Small intestine (tissue), 7 donors: ENCODE data around the gene CPNE8. TPM values are rescaled to one million over a fixed set of nuclear protein-coding genes. Genes with fewer than 3 reads are reported as not detected.

Experiments
- DNase-seq, 2 donors: peaks; one replicate each; pipeline versions ENCODE4 v3.0.0 to v3.0.0-alpha.2; 2013
- FAIRE-seq: peaks from 2 replicates; lab custom pipeline; 2012; peaks lifted over from hg19 to GRCh38; lab: Jason Lieb, UNC
- H3K27ac ChIP-seq, 3 donors: one replicate each; pipeline ENCODE4 v1.5.1; 2013; ENCODE audit warnings: low read length in 2 of 3, mild to moderate bottlenecking in 2 of 3, control low read depth in 1 of 3, inconsistent platforms in 1 of 3, low read depth in 1 of 3, moderate library complexity in 1 of 3
- H3K27me3 ChIP-seq, 3 donors: one replicate each; pipeline ENCODE4 v1.6.1; 2013; ENCODE audit warnings: low read length in 3 of 3, inconsistent platforms in 1 of 3; ENCODE audit not compliant: control insufficient read depth in 3 of 3, insufficient read depth in 3 of 3
- H3K36me3 ChIP-seq, 3 donors: one replicate each; pipeline ENCODE4 v1.6.1; 2013; ENCODE audit warnings: low read length in 3 of 3, inconsistent platforms in 1 of 3, low read depth in 1 of 3, mild to moderate bottlenecking in 1 of 3, moderate library complexity in 1 of 3; ENCODE audit not compliant: control insufficient read depth in 3 of 3, insufficient read depth in 2 of 3
- H3K4me1 ChIP-seq, 3 donors: one replicate each; pipeline ENCODE4 v1.6.1; 2013; ENCODE audit warnings: low read length in 2 of 3, inconsistent platforms in 1 of 3, low read depth in 1 of 3, mild to moderate bottlenecking in 1 of 3, moderate library complexity in 1 of 3; ENCODE audit not compliant: control insufficient read depth in 3 of 3, insufficient read depth in 2 of 3
- H3K4me3 ChIP-seq, 3 donors: one replicate each; pipeline ENCODE4 v1.5.1; 2013; ENCODE audit warnings: low read length in 3 of 3, control low read depth in 1 of 3, inconsistent platforms in 1 of 3, low read depth in 1 of 3, mild to moderate bottlenecking in 1 of 3, moderate library complexity in 1 of 3
- H3K9me3 ChIP-seq, 2 donors: one replicate each; pipeline ENCODE4 v1.6.1; 2013; ENCODE audit warnings: low read depth in 1 of 2, low read length in 1 of 2; ENCODE audit not compliant: control insufficient read depth in 2 of 2, insufficient read depth in 1 of 2
- WGBS, 3 donors: extraction: QIAGEN DNeasy Blood & Tissue Kit; methylation state at CpG; one replicate each; pipeline ENCODE4 v1.1.7; 2013; 5-methylcytosine and 5-hydroxymethylcytosine counted together
- polyA plus RNA-seq, 4 donors: library from polyadenylated mRNA; stranded (reverse) in 3 of 4; unstranded in 1 of 4; fragments of 200-250 nt in 3 of 4; fragments of 120-200 nt in 1 of 4; gene quantifications; one replicate each; pipeline versions ENCODE4 v1.2.1 to v1.2.3, GENCODE V29; 2013
- donor health status: healthy with polysubstance abuse.
- donor health status: control.
- donor health status: control.
- donor health status: Bipolar disorder and iron deficiency.
- donor health status: healthy.

Gene CPNE8
- polyA plus RNA-seq, 4 donors, result 0.22 to 8.4 (median 3.1) TPM

DNA sequence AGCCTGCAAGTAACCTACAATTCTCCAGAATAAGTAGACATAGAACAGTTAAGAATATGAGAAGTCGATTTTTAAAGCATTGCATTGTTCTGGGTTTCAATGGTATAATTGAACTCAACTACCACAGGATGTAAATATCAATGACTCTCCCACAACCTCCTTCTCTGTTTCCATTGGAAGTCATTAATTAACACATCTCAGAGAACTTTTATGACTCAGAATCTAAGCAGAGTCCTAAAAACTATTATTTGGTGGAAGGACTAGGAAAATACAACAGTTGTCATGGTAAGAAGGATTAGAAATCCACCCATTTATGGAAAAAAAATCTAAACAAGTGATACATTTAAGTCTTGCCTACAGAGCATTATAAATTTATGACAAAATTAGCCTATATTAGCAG, 21.1 kb upstream of the CPNE8 start:
- WGBS, 3 donors, result 32 to 68% (median 67%) methylated on average over 1 of the region's 1 CpG
- Histone ChIP-seq H3K36me3 (no peaks in the 10 kb centered on the region), H3K27me3 (peaks cover 0 to 2% (median 0%) of the 10 kb centered on the region in 3 donors), H3K4me3 (no peak overlapping the region), H3K27ac (no peak overlapping the region), H3K4me1 (no peaks in the 10 kb centered on the region), H3K9me3 (no peaks in the 10 kb centered on the region)
- no peak for DNase-seq
- FAIRE-seq, result no peak

DNA sequence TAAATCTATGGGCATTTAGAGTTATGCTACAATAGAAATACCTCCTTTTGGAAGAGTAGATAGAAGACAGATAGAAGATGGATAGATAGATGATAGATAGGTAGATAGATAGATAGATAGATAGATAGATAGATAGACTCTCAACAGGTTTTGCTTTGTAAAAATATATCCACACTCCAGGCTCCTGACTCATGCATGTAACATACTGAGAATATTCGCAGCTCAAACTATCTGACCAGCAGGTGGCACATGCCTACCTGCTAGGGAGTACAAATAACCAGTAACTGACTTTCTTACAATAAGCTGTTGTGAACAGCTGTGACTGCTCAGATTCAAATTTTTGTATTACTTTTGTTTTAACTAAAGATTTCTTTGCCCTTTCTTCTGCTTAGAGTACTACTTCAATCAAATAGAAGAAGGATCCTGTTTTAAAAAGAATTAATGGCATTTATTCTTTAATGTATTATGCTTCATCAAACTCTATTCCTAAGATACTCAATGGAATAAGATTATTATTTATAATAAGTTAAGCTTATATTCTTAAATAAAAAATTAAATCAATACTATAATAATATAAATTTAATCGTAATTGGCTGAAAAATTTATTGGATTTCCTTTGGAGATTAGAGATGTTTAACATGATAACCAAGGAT, 15.8 kb upstream of the CPNE8 start:
- FAIRE-seq (no peak), DNase-seq (peak; percentile 82 to 88)
- Histone ChIP-seq H3K27me3 (peaks cover 0 to 2% (median 0%) of the 10 kb centered on the region in 3 donors), H3K4me1 (no peaks in the 10 kb centered on the region), H3K27ac (no peak overlapping the region), H3K9me3 (no peaks in the 10 kb centered on the region), H3K4me3 (no peak overlapping the region), H3K36me3 (no peaks in the 10 kb centered on the region)
- WGBS, 3 donors, result 2 to 19% (median 11%) methylated on average over 2 of the region's 2 CpGs

DNA sequence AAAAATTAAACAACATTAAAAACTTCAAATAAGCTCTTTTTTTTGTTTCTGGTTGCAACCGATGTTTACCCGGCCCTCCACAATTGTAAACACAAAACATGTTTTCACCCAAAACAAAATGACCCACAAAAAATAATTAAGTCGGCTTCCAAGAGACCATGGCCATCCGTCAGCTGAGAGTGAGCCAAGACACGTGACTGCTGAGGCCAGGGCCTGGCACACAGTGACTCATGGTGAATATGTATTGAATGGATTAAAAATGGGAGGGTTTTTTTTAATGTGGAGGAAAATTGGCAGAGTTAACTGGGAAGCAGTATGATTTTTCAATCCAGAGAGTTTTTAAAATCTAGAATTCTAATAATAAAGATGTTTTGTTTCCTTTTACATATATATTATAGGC, 13.8 kb upstream of the CPNE8 start:
- Histone ChIP-seq H3K9me3 (no peaks in the 10 kb centered on the region), H3K27ac (no peak overlapping the region), H3K4me1 (no peaks in the 10 kb centered on the region), H3K27me3 (peaks cover 0 to 2% (median 0%) of the 10 kb centered on the region in 3 donors), H3K4me3 (no peak overlapping the region), H3K36me3 (no peaks in the 10 kb centered on the region)
- 66 to 77% (median 67%) methylated on average over 5 of the region's 5 CpGs for WGBS, 3 donors
- no peak for DNase-seq
- no peak for FAIRE-seq

DNA sequence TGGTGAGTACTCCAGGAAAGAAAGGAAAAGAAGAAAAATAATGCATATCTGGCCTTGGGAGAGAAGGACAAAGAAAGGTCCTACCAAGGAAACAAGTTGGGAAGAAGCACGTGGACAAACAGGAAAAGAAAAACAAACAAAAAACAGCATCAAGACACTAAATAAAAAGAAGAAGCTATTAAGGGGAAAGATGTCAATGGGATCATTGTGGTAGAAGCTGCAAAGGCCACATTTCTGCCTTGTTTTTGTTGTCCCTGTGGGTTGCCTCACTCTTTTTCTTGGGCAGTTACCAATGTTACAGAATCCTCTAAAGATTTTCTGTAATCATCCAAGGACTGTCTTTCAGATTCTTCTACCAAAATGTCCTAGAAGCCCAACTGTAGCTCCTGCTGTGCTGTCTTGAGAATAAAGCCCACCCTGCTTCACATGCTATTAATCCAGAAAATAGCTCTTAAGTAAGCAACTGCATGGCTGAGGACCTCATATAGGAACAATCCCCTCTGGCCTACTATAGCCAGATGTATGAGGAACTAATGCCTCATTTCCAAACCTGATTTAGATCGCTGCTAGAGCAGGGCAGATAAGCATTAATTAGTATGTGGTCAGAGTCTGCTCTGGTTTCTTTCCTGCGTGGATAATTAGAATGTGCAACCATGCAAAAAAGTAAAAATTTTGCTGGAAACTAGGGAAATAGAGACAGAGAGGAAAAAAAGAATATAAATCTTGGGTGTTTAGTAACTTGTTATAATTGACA, 10.2 kb upstream of the CPNE8 start:
- H3K27me3 ChIP-seq, result no peaks in the 10 kb centered on the region
- DNase-seq (no peak), FAIRE-seq (no peak)
- no peak overlapping the region for H3K4me3 ChIP-seq
- H3K36me3 ChIP-seq, result no peaks in the 10 kb centered on the region
- 34 to 66% (median 37%) methylated on average over 3 of the region's 3 CpGs for WGBS, 3 donors
- no peaks in the 10 kb centered on the region for H3K9me3 ChIP-seq
- no peak overlapping the region for H3K27ac ChIP-seq
- H3K4me1 ChIP-seq, result no peaks in the 10 kb centered on the region

DNA sequence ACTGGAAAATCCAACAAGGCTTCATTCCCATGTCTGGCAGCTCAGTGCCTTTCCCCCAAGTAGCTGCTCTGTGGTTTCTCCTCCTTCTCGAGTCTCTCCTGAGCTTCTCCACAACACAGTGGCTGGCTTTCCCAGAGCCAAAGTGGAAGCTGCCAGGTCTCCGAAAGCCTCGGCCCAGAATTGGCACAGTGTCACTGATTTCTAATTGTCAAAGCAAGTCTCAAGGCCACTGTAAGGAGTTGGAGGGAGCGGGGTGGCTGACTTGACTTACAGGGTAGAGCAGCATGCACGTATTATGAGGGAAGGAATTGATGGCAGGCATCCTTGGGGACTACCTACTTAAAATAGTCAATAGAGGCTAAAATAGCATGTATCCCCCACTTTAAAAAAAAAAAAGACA, 6.7 kb upstream of the CPNE8 start:
- H3K27me3 ChIP-seq, result no peaks in the 10 kb centered on the region
- DNase-seq, result no peak
- H3K4me3 ChIP-seq, result no peak overlapping the region
- H3K36me3 ChIP-seq, result no peaks in the 10 kb centered on the region
- H3K4me1 ChIP-seq, result no peaks in the 10 kb centered on the region
- WGBS, 3 donors, result 72 to 86% (median 84%) methylated on average over 5 of the region's 5 CpGs
- no peak for FAIRE-seq
- no peak overlapping the region for H3K27ac ChIP-seq
- no peaks in the 10 kb centered on the region for H3K9me3 ChIP-seq

DNA sequence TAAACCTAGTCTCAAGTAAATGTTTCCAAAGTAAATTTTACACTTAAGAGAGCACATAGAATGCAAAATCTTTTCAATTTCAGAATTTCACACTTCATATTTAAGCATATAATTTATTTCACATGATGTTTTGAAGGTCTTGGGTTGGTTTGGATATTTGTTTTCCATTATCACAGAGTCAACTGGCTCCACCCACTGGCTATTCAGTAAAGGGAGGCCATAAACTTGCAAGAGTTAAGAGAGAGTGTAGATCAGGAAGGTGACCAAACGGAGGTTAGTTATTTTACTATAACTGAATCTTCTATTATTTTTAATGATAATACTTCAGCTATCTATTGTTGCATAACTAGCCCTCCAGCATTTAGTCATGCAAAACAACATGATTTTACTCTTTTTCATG, 6.2 kb upstream of the CPNE8 start:
- no peaks in the 10 kb centered on the region for H3K4me1 ChIP-seq
- peak in 1 of 2 donors; percentile 28 for DNase-seq
- no peaks in the 10 kb centered on the region for H3K9me3 ChIP-seq
- H3K36me3 ChIP-seq, result no peaks in the 10 kb centered on the region
- WGBS, 3 donors, result 4 to 24% (median 23%) methylated on average over 1 of the region's 1 CpG
- H3K27ac ChIP-seq, result no peak overlapping the region
- no peak overlapping the region for H3K4me3 ChIP-seq
- FAIRE-seq, result no peak
- H3K27me3 ChIP-seq, result no peaks in the 10 kb centered on the region

DNA sequence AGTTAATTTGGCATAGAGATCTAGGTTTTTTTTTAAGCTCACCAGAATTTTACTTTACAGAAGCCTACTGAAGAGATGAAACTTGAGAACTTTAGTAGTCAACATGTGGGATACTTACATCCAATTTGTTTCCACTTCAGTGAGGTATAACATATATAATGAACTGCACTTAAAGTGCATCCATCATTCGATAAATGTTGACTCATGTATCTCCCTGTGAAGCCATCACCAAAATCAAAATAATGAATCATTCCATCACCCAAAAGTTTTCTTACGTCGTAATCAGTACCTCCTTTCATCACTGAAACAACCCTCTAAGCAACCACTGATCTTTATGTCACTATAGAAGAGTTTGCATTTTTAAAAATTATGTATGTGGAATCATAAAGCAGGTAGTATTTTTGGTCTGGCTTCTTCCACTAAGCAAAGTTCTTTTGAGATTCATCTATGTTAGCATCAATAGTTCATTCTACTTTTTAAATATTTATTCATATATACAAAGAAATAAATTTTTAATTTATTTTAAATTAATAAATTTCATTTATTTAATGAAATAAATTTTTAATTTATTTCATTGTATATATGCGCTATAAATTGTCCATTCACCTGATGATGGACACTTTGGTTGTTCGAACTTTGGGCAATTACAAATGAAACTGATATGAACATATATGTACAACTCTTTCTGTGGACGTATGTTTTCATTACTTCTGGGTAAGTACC, 2.0 kb upstream of the CPNE8 start:
- H3K27me3 ChIP-seq, result no peaks in the 10 kb centered on the region
- H3K4me3 ChIP-seq, result peak overlapping the region in 2 of 3 donors; percentile 28 to 70
- H3K4me1 ChIP-seq, result peaks cover 0 to 3% (median 0%) of the 10 kb centered on the region in 3 donors
- DNase-seq (no peak), FAIRE-seq (no peak)
- H3K36me3 ChIP-seq, result no peaks in the 10 kb centered on the region
- no peak overlapping the region for H3K27ac ChIP-seq
- WGBS, 3 donors, result 64 to 71% (median 68%) methylated on average over 6 of the region's 6 CpGs
- no peaks in the 10 kb centered on the region for H3K9me3 ChIP-seq

DNA sequence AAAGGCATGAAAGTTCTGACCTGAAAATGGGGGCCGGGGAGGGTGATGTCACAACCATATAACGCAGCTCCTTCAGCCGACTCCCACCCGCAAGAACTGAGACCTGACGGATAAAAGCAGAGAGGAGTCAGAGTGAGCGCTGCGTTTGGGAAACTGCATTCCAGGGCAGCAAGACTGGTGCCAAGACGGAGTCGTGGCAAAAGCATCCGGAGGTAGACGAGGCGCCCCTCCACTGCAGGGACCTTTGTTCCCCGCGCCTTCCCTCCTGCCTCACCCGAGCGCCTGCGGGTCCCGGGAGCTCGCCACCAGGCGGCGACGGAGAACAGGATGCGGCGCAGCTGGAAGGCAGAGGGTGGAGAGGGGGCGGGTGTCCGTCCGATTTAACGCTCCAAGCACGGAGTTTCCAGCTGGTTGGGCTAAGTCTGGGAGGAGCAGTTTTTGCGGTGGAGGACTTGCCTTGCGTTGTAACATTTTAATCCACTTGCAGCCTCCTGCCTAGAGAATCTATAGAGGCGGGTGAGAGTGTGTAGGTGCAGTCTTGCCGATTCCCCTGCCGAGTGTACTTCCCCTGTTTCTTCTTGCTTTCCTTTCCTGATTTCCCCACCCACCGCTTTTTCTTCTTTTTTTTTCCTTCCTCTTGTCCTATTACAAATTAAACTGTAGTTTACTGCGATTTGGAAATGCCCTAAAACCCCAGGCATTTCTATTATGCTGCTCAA, 1.2 kb upstream of the CPNE8 start:
- DNase-seq (peak; percentile 71 to 96), FAIRE-seq (no peak)
- H3K4me1 ChIP-seq, result peaks cover 0 to 3% (median 0%) of the 10 kb centered on the region in 3 donors
- no peaks in the 10 kb centered on the region for H3K27me3 ChIP-seq
- H3K27ac ChIP-seq, result peak overlapping the region in 2 of 3 donors; percentile 77 to 97
- H3K36me3 ChIP-seq, result no peaks in the 10 kb centered on the region
- H3K9me3 ChIP-seq, result no peaks in the 10 kb centered on the region
- H3K4me3 ChIP-seq, result peak overlapping the region; percentile 42 to 70 (median 52)
- 0 to 1% (median 1%) methylated on average over 33 to 36 of the region's 36 CpGs for WGBS, 3 donors
